HEK293 (cell line): ENCODE data around the gene FAM9B.

ENCODE experiments used
- CTCF ChIA-PET: fragments of 350-600 bp; formaldehyde crosslinking; extraction: SDS; loops from one replicate; lab custom pipeline; 2021; ENCODE audit warnings: antibody characterized with exemption; lab: Yijun Ruan, JAX
- POLR2A ChIA-PET: fragments of 300-600 bp; formaldehyde crosslinking; extraction: SDS; loops from one replicate; lab custom pipeline; 2020; ENCODE audit warnings: antibody characterized with exemption, inconsistent platforms; lab: Yijun Ruan, JAX
- H3K27ac ChIP-seq: fragments of 200-500 bp; sonication (Bioruptor generic); 2 replicates; pipeline ENCODE4 v1.5.1; 2014; ENCODE audit warnings: low read depth, low read length, control low read depth, inconsistent platforms; ENCODE audit errors: extremely low read depth
- H3K36me3 ChIP-seq, 2 experiments: fragments of 200-500 bp in 1 of 2; sonication (Bioruptor generic) in 1 of 2; 1 replicate in 1 of 2; 2 replicates in 1 of 2; pipeline ENCODE4 v1.5.1; 2014 to 2017; ENCODE audit warnings: inconsistent platforms in 2 of 2, low read length in 2 of 2; ENCODE audit not compliant: control insufficient read depth in 2 of 2, insufficient read depth in 1 of 2
- H3K4me1 ChIP-seq: fragments of 200-500 bp; sonication (Bioruptor generic); 2 replicates; pipeline ENCODE4 v1.5.1; 2014; ENCODE audit warnings: mild to moderate bottlenecking, low read length, inconsistent platforms; ENCODE audit not compliant: control insufficient read depth, insufficient read depth
- H3K4me3 ChIP-seq: 2 replicates; pipeline ENCODE4 v1.5.1; 2011; ENCODE audit warnings: low read depth, mild to moderate bottlenecking, control low read depth, low read length, moderate library complexity
- H3K9me3 ChIP-seq: fragments of 200-500 bp; sonication (Bioruptor generic); 2 replicates; pipeline ENCODE4 v1.5.1; 2014; ENCODE audit warnings: low read depth, low read length, inconsistent platforms; ENCODE audit not compliant: control insufficient read depth, insufficient read depth
- ZNF324 ChIP-seq: fragments of 450-650 bp; formaldehyde crosslinking; IDR thresholded peaks from 2 replicates; pipeline ENCODE4 v1.5.1; 2016; ENCODE audit warnings: missing biosample characterization, missing genetic modification characterization
- ZNF416 ChIP-seq: fragments of 450-650 bp; formaldehyde crosslinking; IDR thresholded peaks from 2 replicates; pipeline ENCODE4 v1.5.1; 2016; ENCODE audit warnings: missing biosample characterization, missing genetic modification characterization

The FAM9B gene

DNA sequence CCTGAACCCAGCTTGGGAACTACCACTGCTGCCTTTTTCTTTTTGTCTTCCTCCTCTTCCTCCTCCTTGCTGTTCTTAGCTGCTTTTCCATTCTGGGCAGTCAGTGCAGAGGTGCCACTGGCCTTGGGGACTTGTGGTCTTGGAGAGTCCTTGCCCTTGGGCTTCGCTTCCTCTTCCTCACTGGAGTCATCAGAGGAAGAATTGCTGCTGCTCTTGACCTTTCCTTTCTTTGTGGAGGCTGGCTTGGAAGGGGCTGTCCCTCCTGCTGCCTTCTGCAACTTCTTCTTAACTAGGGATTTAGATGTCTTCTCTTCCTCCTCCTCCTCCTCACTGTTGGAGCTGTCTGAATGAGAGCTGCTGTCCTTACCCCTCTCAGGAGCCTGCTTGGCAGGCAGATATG is 53.2 kb downstream of the FAM9B start:
- no peak for TF ChIP-seq ZNF324 (tag by site-specific recombination)
- no peak for TF ChIP-seq ZNF416 (tag by site-specific recombination)
- H3K4me1 ChIP-seq: no peaks in the 10 kb centered on the region
- CTCF ChIA-PET: no interaction called here

More for the DNA sequence above, 53.2 kb downstream of the FAM9B start:
- Histone ChIP-seq H3K36me3 (no peaks in the 10 kb centered on the region), H3K9me3 (no peaks in the 10 kb centered on the region), H3K4me3 (no peak overlapping the region), H3K27ac (no peak overlapping the region)
- POLR2A ChIA-PET: no interaction called here
